Upper lobe of left lung (tissue), 6 donors: ENCODE results near the gene AKR7A3. TPM values are rescaled to one million over a fixed set of nuclear protein-coding genes. Genes with fewer than 3 reads are reported as not detected.
"Not testable (repeated sequence)": the region's sequence is repeated elsewhere in the genome, so short reads cannot be mapped to it uniquely, and the experiment has no call there.

Source experiments
- ATAC-seq, 2 donors: fragments of 200-7000 bp; cut with Tn5 transposase; one replicate each; pipeline ENCODE4 v1.9.1; 2022; ENCODE audit warnings: mild to moderate bottlenecking in 2 of 2, moderate library complexity in 2 of 2; ENCODE audit not compliant: low FRiP score in 2 of 2
- DNase-seq, 2 donors: peaks; one replicate each; pipeline ENCODE4 v3.0.0-alpha.2; 2019 to 2020
- H3K27ac ChIP-seq, 4 donors: fragments of 200-600 bp; sonication (generic); one replicate each; pipeline ENCODE4 v1.5.1; 2016 to 2019
- H3K27me3 ChIP-seq, 4 donors: fragments of 200-600 bp; sonication (generic); one replicate each; pipeline ENCODE4 v1.5.1; 2017 to 2019
- H3K36me3 ChIP-seq, 4 donors: fragments of 200-600 bp; sonication (generic); one replicate each; pipeline ENCODE4 v1.5.1; 2016 to 2019
- H3K4me1 ChIP-seq, 4 donors: fragments of 200-600 bp; sonication (generic); one replicate each; pipeline ENCODE4 v1.5.1; 2018 to 2019
- H3K4me3 ChIP-seq, 4 donors: fragments of 200-600 bp; sonication (generic); one replicate each; pipeline ENCODE4 v1.5.1; 2017 to 2019; ENCODE audit warnings: mild to moderate bottlenecking in 2 of 4, moderate library complexity in 1 of 4
- H3K9me3 ChIP-seq, 4 donors: fragments of 200-600 bp; sonication (generic); one replicate each; pipeline ENCODE4 v1.5.1; 2018 to 2019
- EP300 ChIP-seq, 4 donors: sonication (generic); formaldehyde crosslinking; IDR thresholded peaks; one replicate each; pipeline ENCODE4 v1.5.1; 2017; ENCODE audit warnings: antibody characterized with exemption in 4 of 4, control low read depth in 2 of 4
- POLR2A ChIP-seq, 4 donors: fragments of 450-650 bp; IDR thresholded peaks; one replicate each; pipeline ENCODE4 v1.5.1; 2016 to 2017; ENCODE audit warnings: antibody characterized with exemption in 4 of 4, mild to moderate bottlenecking in 2 of 4
- POLR2AphosphoS5 ChIP-seq, 2 donors: sonication (generic); formaldehyde crosslinking; IDR thresholded peaks; one replicate each; pipeline ENCODE4 v1.5.1; 2017; ENCODE audit warnings: antibody characterized with exemption in 2 of 2
- WGBS, 2 donors: methylation state at CpG; one replicate each; pipeline ENCODE4 v1.1.5; 2017 to 2018; 5-methylcytosine and 5-hydroxymethylcytosine counted together
- total RNA-seq, 6 donors: library from RNA; depleted of rRNA in 4 of 6; stranded (reverse); fragments of >200 nt in 4 of 6; gene quantifications; one replicate each; pipeline versions ENCODE4 v1.1.0 to v1.2.1, GENCODE V29; 2016 to 2021
- TF ChIP-seq, protein P1 (sequence below), 6 experiments: fragments of 450-650 bp in 4 of 6; fragments of 200-600 bp in 2 of 6; sonication (generic) in 2 of 6; IDR thresholded peaks; one replicate each; pipeline ENCODE4 v1.5.1; 2016 to 2019; ENCODE audit warnings: antibody characterized with exemption in 6 of 6
- donor health status: DM: no; HTN: no; CAD: no; lungs with moderate emphysema.
- donor health status: DM: no; HTN: yes; CAD: no; lungs with severe emphysema.

The AKR7A3 gene
- total RNA-seq, 6 donors from 2014 or later: 0.91 to 9.4 (median 1.0) TPM; not detected in 1

- no peak for DNase-seq
- WGBS, 2 donors: 91 to 92% methylated on average over 6 to 8 of the region's 10 CpGs
- Histone ChIP-seq H3K4me1 (peaks cover 11 to 18% (median 15%) of the 10 kb centered on the region in 4 donors), H3K36me3 (peaks cover 17 to 55% (median 43%) of the 10 kb centered on the region in 4 donors), H3K9me3 (no peaks in the 10 kb centered on the region), H3K27ac (no peak overlapping the region), H3K27me3 (no peaks in the 10 kb centered on the region), H3K4me3 (no peak overlapping the region)
- ATAC-seq: no peak
- TF ChIP-seq, protein P1, sequence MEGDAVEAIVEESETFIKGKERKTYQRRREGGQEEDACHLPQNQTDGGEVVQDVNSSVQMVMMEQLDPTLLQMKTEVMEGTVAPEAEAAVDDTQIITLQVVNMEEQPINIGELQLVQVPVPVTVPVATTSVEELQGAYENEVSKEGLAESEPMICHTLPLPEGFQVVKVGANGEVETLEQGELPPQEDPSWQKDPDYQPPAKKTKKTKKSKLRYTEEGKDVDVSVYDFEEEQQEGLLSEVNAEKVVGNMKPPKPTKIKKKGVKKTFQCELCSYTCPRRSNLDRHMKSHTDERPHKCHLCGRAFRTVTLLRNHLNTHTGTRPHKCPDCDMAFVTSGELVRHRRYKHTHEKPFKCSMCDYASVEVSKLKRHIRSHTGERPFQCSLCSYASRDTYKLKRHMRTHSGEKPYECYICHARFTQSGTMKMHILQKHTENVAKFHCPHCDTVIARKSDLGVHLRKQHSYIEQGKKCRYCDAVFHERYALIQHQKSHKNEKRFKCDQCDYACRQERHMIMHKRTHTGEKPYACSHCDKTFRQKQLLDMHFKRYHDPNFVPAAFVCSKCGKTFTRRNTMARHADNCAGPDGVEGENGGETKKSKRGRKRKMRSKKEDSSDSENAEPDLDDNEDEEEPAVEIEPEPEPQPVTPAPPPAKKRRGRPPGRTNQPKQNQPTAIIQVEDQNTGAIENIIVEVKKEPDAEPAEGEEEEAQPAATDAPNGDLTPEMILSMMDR (IDR thresholded peaks at IDR 0.05): no peak
- TF ChIP-seq EP300 (IDR thresholded peaks at IDR 0.05) (no peak), POLR2A (IDR thresholded peaks at IDR 0.05) (no peak), POLR2AphosphoS5 (IDR thresholded peaks at IDR 0.05) (no peak)
Measured at GRCh38 chr1:19307794-19308508, 19.4 kb upstream of the AKR7A3 start.

DNA sequence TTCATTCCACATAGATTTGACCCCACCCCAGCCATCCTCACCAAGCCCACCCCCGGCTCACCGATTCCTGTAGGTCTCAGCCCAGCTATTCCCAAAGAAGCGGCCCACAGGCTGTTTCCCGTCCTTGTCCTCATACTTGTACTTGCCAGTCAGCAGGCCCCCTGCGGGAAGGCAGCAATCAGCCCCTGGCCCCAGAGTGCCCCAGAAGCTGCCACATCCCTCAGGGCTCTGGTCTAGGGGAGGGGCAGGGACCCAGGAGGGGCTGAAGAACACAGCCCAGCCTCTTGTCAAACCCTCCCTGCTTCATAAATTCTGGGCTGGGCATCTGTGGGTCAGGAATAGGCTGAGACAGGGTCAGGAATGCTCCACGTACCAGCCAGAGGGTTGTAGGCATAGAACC lies 18.4 kb upstream of the AKR7A3 start:
- no peak overlapping the region for H3K27ac ChIP-seq
- peaks cover 17 to 64% (median 45%) of the 10 kb centered on the region in 4 donors for H3K36me3 ChIP-seq
- TF ChIP-seq EP300 (IDR thresholded peaks at IDR 0.05) (no peak), POLR2AphosphoS5 (IDR thresholded peaks at IDR 0.05) (no peak), POLR2A (IDR thresholded peaks at IDR 0.05) (no peak)
- TF ChIP-seq, protein P1 (IDR thresholded peaks at IDR 0.05): no peak

GRCh38 chr1:19305880-19306279 lies 17.3 kb upstream of the AKR7A3 start:
- TF ChIP-seq POLR2A (IDR thresholded peaks at IDR 0.05): no peak
- TF ChIP-seq EP300 (IDR thresholded peaks at IDR 0.05): no peak
- TF ChIP-seq POLR2AphosphoS5 (IDR thresholded peaks at IDR 0.05): no peak
- TF ChIP-seq, protein P1 (IDR thresholded peaks at IDR 0.05): no peak
- no peaks in the 10 kb centered on the region for H3K9me3 ChIP-seq
- 92 to 96% methylated on average over 2 to 11 of the region's 11 CpGs for WGBS, 2 donors
- peaks cover 4 to 6% (median 4%) of the 10 kb centered on the region in 4 donors for H3K4me1 ChIP-seq
- peaks cover 17 to 68% (median 45%) of the 10 kb centered on the region in 4 donors for H3K36me3 ChIP-seq
- H3K4me3 ChIP-seq: no peak overlapping the region
- no peak overlapping the region for H3K27ac ChIP-seq
- DNase-seq: peak in 1 of 2 donors; percentile 50
- no peaks in the 10 kb centered on the region for H3K27me3 ChIP-seq
- peak in 1 of 2 donors; percentile 31 for ATAC-seq

More for the DNA sequence above, 18.4 kb upstream of the AKR7A3 start:
- DNase-seq: no peak
- Histone ChIP-seq H3K9me3 (no peaks in the 10 kb centered on the region), H3K4me3 (no peak overlapping the region), H3K27me3 (no peaks in the 10 kb centered on the region), H3K4me1 (peaks cover 8 to 14% (median 12%) of the 10 kb centered on the region in 4 donors)
- no peak for ATAC-seq
- WGBS, 2 donors: 95 to 96% methylated on average over 4 to 6 of the region's 6 CpGs

DNA sequence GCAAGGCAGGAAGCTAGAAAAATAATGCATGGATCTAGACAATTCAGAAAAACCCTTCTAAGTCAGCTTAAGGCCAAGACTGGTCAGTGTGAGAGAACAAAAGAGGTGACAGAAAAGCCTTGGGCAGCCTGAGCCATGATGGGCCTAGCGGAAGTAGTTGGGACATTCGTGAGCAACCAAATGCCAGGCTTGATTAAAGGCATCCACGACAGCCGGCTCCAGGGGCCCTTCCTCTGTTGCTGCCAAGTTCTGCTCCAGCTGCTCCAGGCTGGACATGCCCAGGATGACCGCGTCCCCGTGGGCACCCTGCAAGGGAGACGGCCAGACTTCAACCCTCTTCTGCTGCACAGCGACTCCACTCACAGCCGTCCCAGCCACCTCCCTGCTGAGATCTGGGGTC lies 15.5 kb upstream of the AKR7A3 start:
- not testable (repeated sequence) for H3K27me3 ChIP-seq, DNase-seq, H3K9me3 ChIP-seq, H3K4me1 ChIP-seq, ATAC-seq, H3K4me3 ChIP-seq, H3K27ac ChIP-seq
- 91 to 97% methylated on average over 10 of the region's 10 CpGs for WGBS, 2 donors
- H3K36me3 ChIP-seq: peaks cover 17 to 68% (median 45%) of the 10 kb centered on the region in 4 donors

- no peaks in the 10 kb centered on the region for H3K27me3 ChIP-seq
- H3K4me3 ChIP-seq: no peak overlapping the region
- no peaks in the 10 kb centered on the region for H3K4me1 ChIP-seq
- TF ChIP-seq EP300 (IDR thresholded peaks at IDR 0.05): no peak
- TF ChIP-seq, protein P1 (IDR thresholded peaks at IDR 0.05): no peak
- TF ChIP-seq POLR2A (IDR thresholded peaks at IDR 0.05): no peak
- TF ChIP-seq POLR2AphosphoS5 (IDR thresholded peaks at IDR 0.05): no peak
- peaks cover 6 to 35% (median 20%) of the 10 kb centered on the region in 4 donors for H3K36me3 ChIP-seq
- DNase-seq (no peak), ATAC-seq (no peak)
- no peak overlapping the region for H3K27ac ChIP-seq
- 90 to 100% methylated on average over 2 of the region's 2 CpGs for whole genome bisulfite sequencing, 2 donors
- H3K9me3 ChIP-seq: peaks cover 0 to 4% (median 3%) of the 10 kb centered on the region in 4 donors
Measured at GRCh38 chr1:19300211-19300610, 11.6 kb upstream of the AKR7A3 start.
